HL-60/S4 treated with retinoic acid at 250 ng/mL for 4 days and 3 days (cell line): ENCODE measurements around the gene TFEC.
"Not testable (repeated sequence)": the region's sequence is repeated elsewhere in the genome, so short reads cannot be mapped to it uniquely, and the experiment has no call there.

Experiments
- in situ Hi-C: fragments of 300-500 bp; cut with MboI; formaldehyde crosslinking; loops from 2 replicates; pipeline ENCODE4 v1.7.0; 2022; ENCODE audit warnings: low sequenced_read_pairs

The TFEC gene

GRCh38 chr7:116030651-116031276 lies at the start of gene TFEC:
TFEC (minus strand) TSS chr7:116030763; CDS start chr7:115984441, 46,322 bp downstream.
- in situ Hi-C loops = no loop called here

DNA sequence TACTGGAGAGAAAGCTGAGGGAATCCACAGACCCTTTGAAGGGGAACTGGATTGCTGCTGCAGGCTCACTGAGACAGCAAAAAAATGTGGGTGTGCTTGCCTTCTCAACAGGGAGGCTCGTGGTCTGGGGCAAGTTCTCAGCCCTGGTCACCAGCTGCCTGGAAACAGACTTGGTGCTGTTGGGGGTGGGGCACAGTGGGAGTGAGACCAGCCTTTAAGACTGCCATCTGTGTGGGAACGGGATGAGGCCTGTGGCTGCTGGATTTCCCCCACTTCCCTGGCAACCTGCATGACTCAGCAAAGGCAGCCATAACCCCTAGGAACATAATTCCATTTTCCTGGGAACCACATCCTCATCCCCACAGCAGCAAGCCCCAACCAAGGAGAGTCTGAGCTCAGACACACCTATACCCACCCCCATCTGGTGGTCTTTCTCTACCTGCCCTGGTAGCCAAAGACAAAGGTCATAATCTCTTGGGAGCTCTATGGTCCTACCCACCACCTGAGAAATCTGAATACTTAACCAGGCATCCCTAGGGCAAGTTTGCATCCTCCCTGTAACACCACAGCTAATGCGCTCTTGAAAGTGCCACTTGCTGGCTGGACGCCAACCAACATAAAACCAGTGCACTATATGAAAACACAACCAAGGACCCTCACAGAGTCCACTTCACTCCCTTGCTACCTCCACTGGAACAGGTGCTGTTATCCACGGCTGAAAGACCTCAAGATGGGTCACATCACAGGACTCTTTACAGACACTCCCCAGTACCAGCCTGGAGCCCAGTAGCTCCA lies 45.0 kb upstream of the TFEC start:
- in situ Hi-C loops = no loop called here

GRCh38 chr7:116071629-116072028 lies 41.1 kb upstream of the TFEC start:
- in situ Hi-C loops = no loop called here

DNA sequence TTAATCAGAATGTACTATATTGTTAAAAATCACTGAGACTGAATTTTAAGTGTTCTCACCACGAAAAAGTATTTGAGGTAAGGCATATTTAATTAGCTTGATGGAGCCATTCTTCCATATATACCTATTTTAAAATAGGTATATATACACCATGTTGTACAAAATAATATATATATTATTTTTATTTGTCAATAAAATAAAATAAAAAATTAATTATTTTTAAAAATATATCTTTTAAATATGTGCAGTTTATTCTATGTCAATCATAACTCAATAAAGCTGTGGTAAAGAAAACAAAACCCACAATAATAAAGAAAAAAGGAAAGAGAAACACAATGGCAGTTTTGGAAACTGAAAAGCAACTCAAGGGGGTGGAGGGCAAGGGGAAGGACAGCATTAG lies 33.6 kb upstream of the TFEC start:
- in situ Hi-C loops = no loop called here

DNA sequence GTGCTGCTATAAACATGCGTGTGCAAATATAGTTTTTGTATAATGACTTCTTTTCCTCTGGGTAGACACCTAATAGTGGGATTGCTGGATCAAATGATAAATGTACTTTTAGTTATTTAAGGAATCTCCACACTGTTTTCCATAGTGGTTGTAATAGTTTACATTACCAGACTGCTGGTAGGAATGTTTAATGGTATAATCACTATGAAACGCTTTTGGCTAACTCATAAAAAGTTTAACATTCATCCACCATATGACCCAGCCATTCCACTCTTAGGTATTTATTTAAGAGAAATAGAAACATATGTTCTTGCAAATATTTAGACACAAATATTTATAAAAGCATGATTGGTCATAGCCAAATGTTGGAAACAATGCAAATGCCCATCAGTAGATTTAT lies 32.1 kb upstream of the TFEC start:
- in situ Hi-C loops = no loop called here

- in situ Hi-C loops = no loop called here
Observed at GRCh38 chr7:116052006-116052405, 21.4 kb upstream of the TFEC start.

- in situ Hi-C loops = not testable (repeated sequence)
Observed at GRCh38 chr7:116047261-116047660, 16.7 kb upstream of the TFEC start.

DNA sequence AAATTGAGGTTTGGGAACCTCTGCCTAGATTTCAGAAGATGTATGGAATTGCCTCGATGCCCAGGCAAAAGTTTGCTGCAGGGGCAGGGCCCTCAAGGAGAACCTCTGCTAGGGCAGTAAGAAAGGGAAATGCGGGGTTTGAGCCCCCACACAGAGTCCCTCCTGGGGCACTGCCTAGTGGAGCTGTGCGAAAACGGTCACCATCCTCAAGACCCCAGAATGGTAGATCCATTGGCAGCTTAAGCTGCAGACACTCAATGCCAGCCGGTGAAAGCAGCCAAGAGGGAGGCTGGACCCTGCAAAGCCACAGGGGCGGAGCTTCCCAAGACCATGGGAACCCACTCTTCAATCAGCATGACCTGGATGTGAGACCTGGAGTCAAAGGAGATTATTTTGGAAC lies 15.0 kb upstream of the TFEC start:
- in situ Hi-C loops = no loop called here

- in situ Hi-C loops = no loop called here
Observed at GRCh38 chr7:116041615-116042014, 11.1 kb upstream of the TFEC start.

- in situ Hi-C loops = no loop called here
Observed at GRCh38 chr7:116037401-116037800, 6.8 kb upstream of the TFEC start.

- in situ Hi-C loops = no loop called here
Observed at GRCh38 chr7:116034411-116034810, 3.8 kb upstream of the TFEC start.

GRCh38 chr7:116032886-116033285 lies 2.3 kb upstream of the TFEC start:
- in situ Hi-C loops = no loop called here

DNA sequence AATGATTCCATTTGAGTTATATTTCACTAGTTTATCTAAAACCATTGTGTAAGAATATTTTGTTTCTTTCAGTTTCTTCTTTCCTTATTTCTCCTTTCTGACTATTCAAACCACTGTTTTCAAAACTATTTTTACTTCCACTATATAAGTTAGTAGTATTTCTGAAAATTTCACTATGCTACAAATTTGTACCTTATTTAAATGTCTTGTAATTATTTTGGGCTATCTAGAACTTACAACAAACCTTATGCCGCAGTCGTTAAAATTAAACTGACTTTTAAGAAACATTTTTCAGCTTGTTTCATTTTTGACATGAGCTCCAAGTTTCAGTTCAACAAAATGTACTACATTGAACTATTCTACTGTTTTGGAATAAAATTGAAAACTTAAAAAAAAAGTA lies 1.8 kb downstream of the TFEC start:
- in situ Hi-C loops = no loop called here

GRCh38 chr7:116027786-116028185 lies 2.8 kb downstream of the TFEC start:
- in situ Hi-C loops = no loop called here

GRCh38 chr7:116024826-116025809 lies 5.4 kb downstream of the TFEC start:
- in situ Hi-C loops = no loop called here

DNA sequence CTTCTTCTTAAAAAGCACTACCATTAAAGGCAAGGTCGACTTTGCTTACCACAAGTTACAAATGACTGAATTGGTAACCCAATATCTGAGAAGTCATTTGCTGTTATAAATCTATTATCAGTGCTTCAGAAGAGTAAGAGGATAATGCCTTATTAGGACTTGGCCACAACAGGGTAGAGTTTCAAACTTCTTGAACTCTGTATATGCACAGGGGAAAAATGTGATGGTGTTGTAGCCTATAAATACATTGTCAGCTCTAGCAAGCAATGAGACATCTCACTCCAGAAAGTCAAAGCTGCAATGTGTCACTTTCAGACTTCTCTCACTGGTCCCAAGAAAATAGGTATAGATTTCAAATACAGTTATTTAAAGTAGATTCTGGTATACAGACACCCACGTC lies 9.3 kb downstream of the TFEC start:
- in situ Hi-C loops = no loop called here

DNA sequence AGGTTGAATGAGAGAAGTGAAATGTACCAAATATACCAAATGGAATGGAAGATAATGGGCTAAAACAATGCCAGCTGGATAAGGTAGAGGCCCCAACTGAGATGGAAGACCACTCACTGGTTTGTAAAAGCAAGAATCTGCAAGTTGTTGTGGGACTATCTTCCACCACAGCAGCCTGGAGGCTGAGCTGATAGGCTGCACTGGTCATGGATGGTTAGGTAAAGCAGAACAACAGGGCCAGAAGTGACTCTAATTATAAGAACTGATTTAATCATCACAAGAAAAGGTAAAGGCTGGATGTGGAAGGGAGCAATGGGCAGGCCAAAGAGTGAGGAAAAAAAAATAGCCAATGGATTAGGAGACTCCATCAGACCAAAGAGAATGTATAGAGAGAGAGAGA lies 11.8 kb downstream of the TFEC start:
- in situ Hi-C loops = no loop called here

- in situ Hi-C loops = no loop called here
Observed at GRCh38 chr7:116013675-116014074, 16.9 kb downstream of the TFEC start.

DNA sequence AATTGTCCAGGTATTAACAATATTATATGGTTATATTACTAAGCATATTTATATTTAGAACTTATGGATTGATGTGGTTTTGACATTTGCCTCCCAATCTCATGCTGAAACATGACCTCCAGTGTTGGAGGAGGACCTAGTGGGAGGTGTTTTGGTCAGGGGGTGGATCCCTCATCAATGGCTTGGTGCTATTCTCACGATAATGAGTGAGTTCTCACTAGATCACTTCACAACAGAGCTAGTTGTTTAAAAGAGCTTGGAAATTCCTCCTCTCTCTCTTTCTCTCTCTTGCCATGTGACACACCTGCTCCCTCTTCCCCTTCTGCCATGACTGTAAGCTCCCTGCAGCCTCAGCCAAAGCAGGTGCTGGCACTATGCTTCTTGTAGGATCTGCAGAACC lies 19.0 kb downstream of the TFEC start:
- in situ Hi-C loops = no loop called here

GRCh38 chr7:116004762-116005161 lies 25.8 kb downstream of the TFEC start:
- in situ Hi-C loops = not testable (repeated sequence)

GRCh38 chr7:115997221-115997620 lies 33.3 kb downstream of the TFEC start:
- in situ Hi-C loops = no loop called here
